Stimulated activated CD8-positive, alpha-beta memory T cell treated with anti-CD3 and anti-CD28 coated beads, Interleukin-4, amount 100 ng/mL, for 48 hours (primary cell): ENCODE measurements around the gene ARHGAP15.

Source experiments
- DNase-seq: peaks from one replicate; pipeline ENCODE4 v3.0.0-alpha.2; 2020

Gene ARHGAP15

GRCh38 chr2:143801561-143801960 is 672.3 kb downstream of the ARHGAP15 start:
- DNase-seq: no peak

DNA sequence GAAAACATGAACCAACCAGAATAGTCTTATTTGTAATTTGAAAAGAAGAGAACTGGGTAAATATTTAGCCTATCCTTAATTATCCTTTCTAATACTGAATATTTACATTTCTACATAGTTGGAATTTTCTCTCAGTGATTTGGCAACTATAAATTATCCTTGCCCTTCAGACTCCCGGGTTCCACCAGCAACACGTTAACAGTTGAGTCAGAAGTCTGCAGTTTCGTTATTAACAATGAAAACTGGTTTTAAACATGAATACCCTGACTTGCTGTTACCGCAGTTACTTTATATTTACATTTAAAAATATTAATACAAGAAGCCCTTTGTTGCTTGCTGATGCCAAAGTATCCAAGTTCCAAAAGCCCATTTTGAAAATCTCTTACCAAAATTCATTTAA is 673.0 kb downstream of the ARHGAP15 start:
- no peak for DNase-seq

DNA sequence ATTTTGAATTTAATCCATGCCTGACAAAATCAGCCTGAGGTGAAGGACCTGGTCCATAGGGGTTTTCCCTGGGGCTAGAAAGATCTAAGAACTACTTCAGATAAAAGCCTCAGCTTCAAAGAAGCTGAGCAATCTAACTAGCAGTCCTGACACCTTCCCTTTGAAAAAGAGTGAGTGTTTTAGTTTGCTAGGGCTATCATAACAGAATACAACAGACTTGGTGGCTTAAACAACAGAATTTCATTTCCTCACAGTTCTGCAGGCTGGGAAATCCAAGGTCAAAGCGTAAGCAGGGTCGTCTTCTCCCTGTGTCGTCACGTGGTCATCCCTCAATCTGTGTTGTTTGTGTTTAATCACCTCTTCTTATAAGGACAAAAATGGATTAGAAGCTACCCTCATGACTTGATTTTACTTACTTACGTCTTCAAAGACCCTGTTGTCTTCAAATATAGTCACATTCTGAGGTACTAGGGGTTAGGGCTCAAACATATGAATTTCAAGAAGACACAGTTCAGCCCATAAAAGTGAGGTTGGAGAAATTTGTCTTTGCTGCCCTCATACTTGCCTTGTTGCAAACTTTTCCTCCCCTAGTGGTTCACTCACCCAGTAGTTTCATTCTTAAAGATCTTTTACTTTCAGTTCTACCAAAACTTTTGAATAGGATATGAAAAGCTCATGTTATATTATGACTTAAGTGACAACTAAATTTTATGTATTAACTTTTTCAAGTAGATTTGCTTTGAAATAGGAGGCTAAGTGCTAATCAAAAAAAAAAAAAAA is 673.8 kb downstream of the ARHGAP15 start:
- no peak for DNase-seq

DNA sequence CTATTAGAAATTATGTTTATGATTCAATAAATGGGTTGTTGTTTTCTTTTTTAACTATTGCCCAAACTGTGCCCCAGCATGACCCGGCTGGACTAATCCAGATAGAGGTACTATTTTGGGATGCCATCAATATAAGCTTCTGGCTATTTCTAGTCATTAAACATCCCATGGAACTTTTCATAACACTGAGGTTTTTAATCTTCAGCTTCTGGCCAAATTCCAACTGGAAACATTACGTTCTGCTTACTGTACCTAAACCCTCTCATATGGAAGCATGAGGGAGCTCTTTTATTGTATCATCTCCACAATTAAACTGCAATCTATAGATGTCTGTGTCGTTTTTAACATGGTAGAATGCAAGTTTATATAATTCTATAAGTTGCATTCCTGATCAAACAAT is 674.7 kb downstream of the ARHGAP15 start:
- DNase-seq: no peak

- no peak for DNase-seq
Observed at GRCh38 chr2:143805666-143806065, 676.4 kb downstream of the ARHGAP15 start.

DNA sequence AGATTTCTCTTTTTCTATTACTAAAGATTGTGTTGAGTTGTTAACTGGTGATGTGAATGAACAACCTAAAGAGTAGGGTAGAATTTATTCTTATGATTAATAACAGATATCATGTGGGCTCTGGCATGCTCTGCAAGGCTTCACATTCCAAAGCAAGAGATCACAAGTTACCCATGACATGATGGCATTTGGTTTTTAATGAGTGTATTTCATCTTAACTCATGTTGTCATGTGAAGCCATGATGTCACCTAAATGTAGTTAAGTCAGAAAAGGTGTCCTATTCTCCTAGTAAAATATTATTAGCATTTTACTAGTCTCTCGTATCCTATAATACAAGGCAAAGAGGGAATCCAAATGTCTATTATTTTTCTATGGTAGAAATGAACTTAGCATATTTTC is 678.0 kb downstream of the ARHGAP15 start:
- no peak for DNase-seq

GRCh38 chr2:143807671-143808070 is 678.5 kb downstream of the ARHGAP15 start:
- DNase-seq: no peak

- no peak for DNase-seq
Observed at GRCh38 chr2:143808166-143808565, 678.9 kb downstream of the ARHGAP15 start.

- DNase-seq: no peak
Observed at GRCh38 chr2:143815082-143815481, 685.9 kb downstream of the ARHGAP15 start.

DNA sequence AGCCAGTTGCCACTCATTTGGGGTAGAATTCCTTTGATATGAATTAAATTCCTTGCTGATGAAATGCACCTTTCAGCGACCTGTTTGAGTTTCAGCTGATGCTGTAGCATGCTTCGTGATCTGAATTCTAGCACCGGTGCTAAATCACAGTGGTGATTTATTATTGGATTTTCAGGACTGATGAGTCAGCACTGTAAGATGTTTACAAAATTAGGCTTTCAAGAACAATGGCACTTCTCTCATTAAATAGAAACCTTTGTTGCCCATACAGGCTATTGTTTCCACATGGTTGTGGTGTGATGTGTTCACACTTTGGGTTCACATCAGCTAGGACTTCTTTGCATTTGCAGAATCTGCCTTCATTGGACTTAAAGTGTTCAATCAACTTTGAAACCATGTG is 687.7 kb downstream of the ARHGAP15 start:
- DNase-seq: no peak
